Brain pericyte (primary cell): ENCODE data around the gene NPEPPS.
A peak's percentile ranks its signal among the peaks of the same experiment; 100 is the strongest.
"Not testable (repeated sequence)": the region's sequence is repeated elsewhere in the genome, so short reads cannot be mapped to it uniquely, and the experiment has no call there.

Source experiments
- DNase-seq: peaks from one replicate; pipeline ENCODE4 v3.0.0-alpha.2; 2012; ENCODE audit warnings: low read depth, low spot score

The NPEPPS gene, protein sequence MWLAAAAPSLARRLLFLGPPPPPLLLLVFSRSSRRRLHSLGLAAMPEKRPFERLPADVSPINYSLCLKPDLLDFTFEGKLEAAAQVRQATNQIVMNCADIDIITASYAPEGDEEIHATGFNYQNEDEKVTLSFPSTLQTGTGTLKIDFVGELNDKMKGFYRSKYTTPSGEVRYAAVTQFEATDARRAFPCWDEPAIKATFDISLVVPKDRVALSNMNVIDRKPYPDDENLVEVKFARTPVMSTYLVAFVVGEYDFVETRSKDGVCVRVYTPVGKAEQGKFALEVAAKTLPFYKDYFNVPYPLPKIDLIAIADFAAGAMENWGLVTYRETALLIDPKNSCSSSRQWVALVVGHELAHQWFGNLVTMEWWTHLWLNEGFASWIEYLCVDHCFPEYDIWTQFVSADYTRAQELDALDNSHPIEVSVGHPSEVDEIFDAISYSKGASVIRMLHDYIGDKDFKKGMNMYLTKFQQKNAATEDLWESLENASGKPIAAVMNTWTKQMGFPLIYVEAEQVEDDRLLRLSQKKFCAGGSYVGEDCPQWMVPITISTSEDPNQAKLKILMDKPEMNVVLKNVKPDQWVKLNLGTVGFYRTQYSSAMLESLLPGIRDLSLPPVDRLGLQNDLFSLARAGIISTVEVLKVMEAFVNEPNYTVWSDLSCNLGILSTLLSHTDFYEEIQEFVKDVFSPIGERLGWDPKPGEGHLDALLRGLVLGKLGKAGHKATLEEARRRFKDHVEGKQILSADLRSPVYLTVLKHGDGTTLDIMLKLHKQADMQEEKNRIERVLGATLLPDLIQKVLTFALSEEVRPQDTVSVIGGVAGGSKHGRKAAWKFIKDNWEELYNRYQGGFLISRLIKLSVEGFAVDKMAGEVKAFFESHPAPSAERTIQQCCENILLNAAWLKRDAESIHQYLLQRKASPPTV

DNA sequence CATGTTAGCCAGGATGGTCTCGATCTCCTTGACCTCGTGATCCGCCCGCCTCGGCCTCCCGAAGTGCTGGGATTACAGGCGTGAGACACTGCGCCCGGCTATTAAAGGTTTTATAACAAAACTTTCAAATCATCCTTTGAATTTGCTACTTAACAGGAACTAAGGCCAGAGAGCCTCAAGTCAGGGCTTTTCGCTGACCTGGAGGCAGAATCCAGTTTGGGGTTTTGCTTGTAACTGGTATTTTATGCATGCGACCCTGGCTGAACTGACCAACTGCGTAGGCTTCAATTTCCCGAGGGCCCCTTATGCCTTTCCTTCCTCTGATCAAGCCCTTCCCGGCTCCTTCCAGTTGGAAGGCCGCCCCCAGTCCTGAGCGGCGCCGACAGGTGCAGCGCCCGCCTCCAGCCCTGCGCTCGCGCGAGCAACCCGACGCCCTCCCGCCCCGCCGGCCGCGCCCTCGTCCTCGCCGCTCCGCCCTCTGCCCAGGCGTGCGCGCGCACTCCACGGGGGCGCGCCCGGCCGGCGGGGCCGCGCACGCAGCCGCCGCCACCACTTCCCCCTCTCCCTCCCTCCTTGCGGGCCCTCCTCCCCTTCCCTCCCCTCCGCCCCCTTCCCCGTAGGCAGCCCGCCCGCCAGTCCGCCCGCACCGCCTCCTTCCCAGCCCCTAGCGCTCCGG is at the start of gene NPEPPS:
NPEPPS (plus strand) TSS at position 552 of the 676 bp plus-strand sequence. CDS start 193 bp downstream, outside the sequence.
- DNase-seq, result peak; percentile 36

DNA sequence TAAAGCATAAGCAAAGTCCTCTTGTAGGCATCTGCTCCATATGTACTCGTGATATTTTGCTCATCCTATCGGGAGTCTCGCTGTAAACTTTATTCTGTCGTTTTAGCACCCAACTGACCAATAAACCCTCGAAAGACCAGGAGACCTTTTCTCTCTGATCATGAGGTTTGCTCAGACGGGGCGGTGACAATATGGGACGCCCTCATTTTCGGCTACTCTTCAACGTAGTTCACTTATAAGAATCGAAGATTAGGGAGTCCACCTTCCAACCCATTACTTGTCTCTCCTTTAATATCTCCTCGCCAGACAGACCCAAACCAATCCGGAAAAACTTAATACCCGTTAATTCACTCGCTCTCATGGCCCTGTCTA is 39.1 kb upstream of the NPEPPS start:
- not testable (repeated sequence) for DNase-seq

DNA sequence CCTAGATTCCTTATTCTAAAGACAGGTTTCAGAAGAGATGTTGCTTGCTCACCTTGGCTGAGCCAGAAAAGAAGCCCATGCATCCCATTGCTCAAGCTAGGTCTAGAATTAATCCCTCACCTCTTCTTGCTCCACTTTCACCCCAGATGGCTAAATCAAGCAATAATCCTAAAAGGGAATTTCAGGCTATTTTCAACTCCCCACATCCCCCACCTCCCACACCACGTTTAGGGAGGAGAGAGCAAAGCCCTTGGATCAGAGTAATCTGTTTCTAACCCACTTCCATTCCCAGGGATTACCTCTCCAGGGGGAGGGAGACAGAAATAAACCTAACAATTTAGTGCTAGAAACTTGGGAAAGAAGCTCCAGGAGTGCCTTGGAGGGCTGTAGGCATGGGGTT is 31.8 kb upstream of the NPEPPS start:
- DNase-seq, result not testable (repeated sequence)

DNA sequence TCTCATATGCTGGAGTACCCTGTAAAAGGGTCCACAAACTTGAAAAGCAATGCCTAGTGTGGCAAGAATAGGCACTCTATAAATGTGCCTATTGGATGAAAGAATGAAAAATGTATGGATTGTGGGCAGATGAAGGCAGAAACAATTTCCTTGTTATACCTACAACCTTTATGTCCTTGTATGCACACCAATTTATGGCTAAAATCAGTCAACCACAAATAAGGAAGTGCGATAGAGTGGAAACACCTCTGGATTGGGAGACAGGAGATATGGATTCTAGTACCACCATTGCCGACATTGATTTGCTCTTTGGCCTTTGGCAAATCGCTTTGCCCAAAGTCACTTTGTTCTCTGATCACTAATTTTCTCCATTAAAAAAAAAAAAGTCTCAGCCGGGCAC is 31.4 kb upstream of the NPEPPS start:
- not testable (repeated sequence) for DNase-seq

DNA sequence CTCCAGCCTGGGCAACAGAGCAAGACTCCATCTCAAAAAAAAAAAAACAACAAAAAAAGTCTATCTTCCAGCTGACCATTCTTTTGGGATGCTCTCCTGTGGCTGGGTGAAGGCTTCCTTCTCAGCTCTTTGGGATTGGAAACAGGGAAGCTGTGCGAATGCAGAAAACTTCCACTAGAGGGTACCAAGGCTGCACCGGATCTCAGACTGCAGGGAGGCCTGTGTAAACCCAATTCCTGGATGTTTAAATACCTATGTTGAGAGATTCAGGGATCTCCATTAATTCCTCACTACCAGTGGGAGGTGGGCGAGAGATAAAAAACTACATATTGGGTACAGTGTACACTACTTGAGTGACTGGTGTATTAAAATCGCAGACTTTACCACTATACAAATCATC is 30.3 kb upstream of the NPEPPS start:
- DNase-seq, result not testable (repeated sequence)

DNA sequence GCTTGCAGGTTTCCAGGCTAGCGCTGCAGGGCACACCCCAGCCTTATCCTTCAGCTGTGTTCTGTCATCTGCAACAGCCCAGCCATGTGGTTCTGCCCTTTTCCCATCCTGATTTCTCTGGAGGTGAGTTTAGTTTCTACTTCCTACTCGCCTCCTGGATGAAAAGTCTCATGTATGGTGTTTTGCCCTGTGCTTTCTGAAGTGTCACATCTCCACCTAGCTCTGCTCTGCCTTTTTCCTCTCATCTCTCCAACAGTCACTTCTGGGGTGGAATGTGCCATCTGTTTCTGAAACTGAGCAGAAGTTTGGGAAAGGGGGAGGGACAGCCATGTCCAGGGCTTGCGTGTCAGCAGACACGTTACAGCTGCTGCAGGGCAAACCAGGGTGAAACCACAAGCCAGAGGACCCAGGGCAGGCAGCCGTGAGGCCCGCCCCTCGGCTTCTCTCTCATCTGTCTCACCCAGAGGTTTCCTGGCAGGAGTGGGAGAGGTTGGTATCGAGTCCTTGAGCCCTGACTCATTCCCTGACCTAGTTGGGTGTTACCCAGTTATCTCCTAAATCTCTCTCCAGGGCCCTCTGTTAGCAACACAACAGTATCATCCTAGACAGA is 28.7 kb upstream of the NPEPPS start:
- DNase-seq, result peak; percentile 45

DNA sequence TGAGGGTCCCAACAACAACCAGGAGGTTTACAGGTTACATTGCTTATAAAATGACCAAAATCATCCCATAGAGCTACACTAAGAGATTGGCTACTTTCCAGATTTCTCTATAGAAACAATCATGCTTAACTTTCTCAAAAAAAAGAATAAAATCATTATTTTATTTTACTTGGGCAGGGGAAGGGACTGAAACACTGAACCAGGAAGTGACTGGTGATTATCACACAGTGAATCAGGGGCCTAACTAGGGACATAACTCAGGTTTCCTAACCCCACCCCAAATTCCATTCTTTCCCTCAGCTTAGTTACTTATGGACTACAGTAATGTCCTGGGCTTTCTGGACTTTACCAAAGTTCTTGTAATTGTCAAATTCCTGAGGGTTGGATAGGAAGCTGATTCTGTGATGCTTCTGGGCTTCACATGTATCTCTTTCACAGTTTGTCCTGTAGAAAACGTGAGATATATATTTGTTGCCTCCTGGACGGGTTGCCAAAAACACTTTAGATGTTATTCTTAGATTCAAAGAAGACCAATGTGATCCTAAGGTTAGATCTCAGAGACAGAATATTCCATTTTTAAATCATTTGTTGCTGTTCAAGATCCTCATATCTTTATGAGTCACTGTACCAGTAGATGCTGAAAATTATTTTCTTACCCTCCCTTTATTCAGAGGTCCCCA is 28.0 kb upstream of the NPEPPS start:
- not testable (repeated sequence) for DNase-seq

DNA sequence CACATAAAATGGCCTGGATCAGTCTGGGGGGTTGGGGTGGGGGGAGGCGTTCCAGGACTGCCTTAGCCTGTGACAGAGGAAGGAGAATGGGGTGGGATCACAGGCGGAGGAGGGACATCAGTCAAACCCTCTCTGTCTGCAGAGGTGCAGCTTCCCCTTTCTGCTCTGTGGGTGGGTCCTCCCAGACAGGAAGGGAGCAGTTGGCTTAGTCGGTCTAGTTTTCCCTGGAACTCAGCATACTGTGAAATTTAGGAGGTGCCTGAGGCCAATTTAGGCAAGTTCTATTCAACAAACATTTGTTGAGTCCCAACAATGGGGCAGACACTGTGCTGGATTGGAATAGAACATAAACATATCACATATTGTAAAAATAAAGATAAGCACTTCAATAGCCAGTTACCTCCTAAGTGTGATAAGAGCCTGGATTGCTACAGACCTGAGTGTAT is 19.2 kb upstream of the NPEPPS start:
- DNase-seq, result not testable (repeated sequence)

DNA sequence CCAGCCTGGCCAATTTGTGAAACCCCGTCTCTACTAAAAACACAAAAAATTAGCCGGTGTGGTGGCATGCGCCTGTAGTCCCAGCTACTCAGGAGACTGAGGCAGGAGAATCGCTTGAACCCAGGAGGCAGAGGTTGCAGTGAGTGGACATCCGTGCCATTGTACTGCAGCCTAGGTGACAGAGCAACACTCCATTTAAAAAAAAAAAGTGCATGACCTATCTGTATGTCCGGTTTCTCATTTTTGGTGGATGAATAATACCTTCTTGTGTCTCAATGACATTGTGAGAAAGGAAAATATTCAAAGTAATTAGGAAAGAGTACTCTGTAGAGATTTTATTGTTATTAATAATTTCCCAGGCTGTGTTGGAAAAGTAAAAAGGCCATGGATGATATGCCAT is 17.6 kb upstream of the NPEPPS start:
- DNase-seq, result not testable (repeated sequence)

DNA sequence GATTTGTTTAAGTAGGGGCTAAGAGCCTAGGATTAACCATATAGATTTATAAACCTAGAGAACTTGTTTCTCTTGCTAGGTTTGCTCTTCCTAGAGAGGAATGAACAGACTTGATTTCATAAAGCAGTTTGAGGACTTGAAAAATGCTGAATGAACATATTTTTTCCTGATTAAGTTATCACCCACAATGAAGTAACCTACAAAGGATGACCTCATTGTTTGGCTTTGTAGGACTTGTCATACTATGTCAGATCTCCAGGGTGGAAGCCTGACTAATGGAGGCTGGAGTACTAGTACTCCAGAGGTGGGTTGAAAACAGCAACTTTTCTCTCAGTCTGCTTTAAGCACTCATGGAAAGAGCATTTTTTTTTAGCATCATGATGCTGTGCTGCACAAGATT is 12.0 kb upstream of the NPEPPS start:
- not testable (repeated sequence) for DNase-seq

DNA sequence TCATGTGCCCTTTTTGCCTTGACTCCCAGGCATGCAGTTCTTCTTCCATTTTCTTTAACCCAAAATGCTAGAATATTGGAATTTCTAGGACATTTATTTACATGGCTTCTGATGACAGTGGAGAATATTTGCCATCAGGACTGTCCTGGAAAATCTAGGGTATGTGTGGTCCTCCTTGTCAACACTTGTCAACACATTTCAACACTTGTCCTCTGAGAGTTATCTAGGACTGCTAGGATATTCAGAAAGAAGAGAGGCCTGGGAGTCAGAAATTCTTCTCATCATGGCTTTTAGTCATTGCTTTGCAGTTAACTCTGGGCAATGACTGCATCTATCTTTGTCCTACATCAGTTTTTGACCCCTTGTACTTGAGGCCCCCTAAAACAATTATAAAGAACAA is 11.5 kb upstream of the NPEPPS start:
- DNase-seq, result not testable (repeated sequence)

DNA sequence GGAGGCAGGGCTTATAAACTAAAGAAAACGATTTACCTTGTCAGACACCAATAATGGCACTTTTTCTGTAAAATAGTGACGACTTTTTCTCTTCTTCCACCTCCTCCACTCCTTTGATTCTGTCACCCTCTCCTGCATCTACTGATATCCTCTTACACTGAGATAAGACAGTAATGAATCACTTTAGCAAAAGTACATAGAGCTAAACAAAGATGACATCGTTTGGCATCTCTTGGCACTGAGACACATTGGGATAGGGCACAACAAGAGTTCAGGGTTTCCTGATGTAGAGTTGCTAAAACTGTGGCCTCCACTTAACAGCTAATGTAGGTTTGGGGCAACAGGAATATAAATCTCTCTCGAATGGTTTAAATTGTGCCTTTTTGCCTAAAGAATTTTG is 10.6 kb upstream of the NPEPPS start:
- DNase-seq, result not testable (repeated sequence)

DNA sequence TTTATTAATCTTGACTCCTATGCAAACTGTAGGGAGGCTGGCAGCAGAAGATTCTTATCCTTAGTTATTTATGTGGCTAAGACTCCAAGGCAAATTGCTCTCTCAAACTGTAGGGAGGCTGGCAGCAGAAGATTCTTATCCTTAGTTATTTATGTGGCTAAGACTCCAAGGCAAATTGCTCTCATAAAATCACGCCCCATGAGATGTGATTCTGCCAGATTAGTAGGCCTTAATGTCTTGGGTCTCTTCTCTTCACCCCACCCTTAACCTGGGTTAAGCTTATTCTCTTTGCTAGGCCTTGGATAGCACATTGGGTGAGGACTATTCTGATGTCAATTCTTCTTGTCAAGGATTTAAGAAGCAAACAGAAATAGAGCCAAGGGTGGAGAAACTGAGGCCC is 9.5 kb upstream of the NPEPPS start:
- DNase-seq, result not testable (repeated sequence)

DNA sequence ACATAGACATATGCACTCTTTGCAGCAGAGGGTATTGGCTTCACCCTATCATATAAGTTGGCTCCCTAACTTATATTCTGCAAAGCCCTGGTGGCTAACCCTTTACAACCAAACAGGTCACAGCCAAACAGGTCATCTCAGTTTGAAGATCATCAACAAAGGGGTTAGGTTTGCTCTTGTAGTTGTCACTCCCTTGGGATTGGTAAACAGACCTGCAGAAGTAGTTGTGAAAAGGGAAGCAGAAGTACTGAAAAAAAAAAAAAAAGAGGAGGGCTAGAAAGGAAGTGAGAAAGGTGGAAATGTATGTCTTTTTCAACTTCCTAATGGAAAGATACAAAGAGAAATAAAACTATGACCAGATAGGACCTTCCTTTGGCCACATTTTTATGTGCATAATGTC is 8.6 kb upstream of the NPEPPS start:
- DNase-seq, result not testable (repeated sequence)

DNA sequence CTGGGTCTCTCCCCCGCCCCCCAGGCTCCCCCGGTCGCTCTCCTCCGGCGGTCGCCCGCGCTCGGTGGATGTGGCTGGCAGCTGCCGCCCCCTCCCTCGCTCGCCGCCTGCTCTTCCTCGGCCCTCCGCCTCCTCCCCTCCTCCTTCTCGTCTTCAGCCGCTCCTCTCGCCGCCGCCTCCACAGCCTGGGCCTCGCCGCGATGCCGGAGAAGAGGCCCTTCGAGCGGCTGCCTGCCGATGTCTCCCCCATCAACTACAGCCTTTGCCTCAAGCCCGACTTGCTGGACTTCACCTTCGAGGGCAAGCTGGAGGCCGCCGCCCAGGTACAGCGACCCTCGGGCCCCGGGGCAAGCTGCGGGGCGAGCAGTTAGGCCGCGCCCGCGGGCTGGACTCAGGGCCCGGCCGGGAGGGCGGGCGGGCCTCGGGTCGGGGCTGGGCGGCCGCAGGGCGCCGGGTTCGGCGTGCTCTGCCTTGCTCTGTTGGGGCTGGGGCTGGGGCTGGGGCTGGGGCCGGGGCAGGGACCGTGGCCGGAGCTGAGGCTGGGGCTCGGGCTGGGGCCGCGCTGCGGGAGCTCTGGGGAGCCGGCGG is 419 bp downstream of the NPEPPS start:
- not testable (repeated sequence) for DNase-seq

DNA sequence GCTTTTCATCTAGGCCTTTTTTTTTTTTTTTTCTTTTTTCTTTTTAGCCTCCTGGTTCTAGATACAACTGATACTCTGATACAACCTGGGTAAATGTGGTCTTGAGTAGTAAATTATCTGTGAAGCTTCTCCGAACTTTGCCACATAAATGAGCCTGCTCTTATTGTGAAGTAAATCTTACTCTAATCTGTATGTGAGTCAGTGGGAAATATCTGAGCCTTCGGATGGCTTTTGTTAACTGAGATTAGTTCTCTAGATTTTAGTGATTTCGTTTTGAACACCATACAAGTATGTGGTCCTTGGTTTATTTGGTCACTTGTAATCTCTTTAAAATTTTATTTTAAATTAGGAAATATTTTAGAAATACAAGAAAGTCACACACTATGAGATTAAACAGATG is 8.2 kb downstream of the NPEPPS start:
- DNase-seq, result not testable (repeated sequence)

DNA sequence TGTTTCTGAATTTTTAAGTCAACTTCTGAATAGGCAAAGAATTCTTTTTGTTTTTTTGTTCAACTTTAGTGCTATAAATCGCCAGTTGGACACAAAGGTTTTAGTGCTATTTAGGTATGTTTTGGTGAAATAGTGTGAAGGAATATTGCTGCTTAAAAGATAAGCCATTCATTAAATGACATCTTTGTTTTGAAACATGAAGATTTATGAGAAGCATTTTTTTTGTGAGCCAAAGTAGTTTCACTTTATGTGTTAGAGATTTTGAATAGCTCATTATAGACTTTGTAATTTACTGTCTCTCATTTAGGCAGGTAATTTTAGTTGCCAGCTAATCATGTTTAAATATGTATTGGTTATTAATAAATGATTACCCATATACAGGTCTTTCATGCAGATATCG is 10.8 kb downstream of the NPEPPS start:
- not testable (repeated sequence) for DNase-seq

DNA sequence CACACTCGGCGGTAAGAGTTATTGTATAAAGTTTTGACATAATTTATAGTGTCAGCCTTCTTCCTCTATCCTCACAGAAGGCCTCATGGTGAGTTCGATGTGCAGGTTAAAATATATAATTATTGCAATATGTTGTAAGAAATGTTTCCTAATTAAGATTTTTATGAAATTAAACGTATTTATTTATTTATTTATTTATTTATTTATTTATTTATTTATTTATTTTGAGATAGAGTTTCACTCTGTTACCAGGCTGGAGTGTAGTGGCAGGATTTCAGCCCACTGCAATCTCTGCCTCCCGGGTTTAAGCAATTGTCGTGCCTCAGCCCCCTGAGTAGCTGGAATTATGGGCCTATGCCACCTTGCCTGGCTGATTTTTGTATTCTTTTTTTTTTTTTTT is 13.4 kb downstream of the NPEPPS start:
- DNase-seq, result not testable (repeated sequence)

DNA sequence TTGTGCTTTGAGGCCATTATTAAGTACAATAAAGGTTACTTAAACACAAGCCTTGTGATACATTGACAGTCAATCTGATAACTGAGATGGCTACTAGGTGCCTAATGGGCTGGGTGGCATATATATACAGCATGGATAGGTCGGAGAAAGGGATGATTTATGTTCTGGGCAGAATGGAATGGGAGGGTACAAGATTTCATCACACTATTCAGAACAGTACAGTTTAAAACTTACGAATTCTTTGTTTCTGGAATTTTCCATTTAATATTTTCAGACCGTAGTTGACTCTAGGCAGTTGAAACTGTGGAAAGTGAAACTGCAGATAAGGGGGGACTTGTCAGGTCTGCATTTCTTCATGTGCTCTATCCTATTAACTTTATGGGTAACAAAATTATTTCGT is 23.8 kb downstream of the NPEPPS start:
- DNase-seq, result not testable (repeated sequence)

DNA sequence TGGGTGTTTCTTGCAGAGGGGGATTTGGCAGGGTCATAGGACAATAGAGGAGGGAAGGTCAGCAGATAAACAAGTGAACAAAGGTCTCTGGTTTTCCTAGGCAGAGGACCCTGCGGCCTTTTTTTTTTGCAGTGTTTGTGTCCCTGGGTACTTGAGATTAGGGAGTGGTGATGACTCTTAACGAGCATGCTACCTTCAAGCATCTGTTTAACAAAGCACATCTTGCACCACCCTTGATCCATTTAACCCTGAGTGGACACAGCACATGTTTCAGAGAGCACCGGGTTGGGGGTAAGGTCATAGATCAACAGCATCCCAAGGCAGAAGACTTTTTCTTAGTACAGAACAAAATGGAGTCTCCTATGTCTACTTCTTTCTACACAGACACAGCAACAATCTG is 25.2 kb downstream of the NPEPPS start:
- not testable (repeated sequence) for DNase-seq
